Gastroesophageal sphincter (tissue), 3 donors: Measurements from ENCODE around the gene CLCNKA.

Experiments used
- EP300 ChIP-seq: sonication (generic); formaldehyde crosslinking; IDR thresholded peaks from one replicate; pipeline ENCODE4 v1.6.1; 2017; ENCODE audit warnings: antibody characterized with exemption, mild to moderate bottlenecking
- POLR2A ChIP-seq, 2 donors: fragments of 450-650 bp; IDR thresholded peaks; one replicate each; pipeline ENCODE4 v1.6.1; 2017; ENCODE audit warnings: antibody characterized with exemption in 2 of 2, mild to moderate bottlenecking in 2 of 2, moderate library complexity in 1 of 2
- POLR2AphosphoS5 ChIP-seq: sonication (generic); formaldehyde crosslinking; IDR thresholded peaks from one replicate; pipeline ENCODE4 v1.6.1; 2017; ENCODE audit warnings: antibody characterized with exemption
- TF ChIP-seq, protein P1 (sequence below), 4 experiments: fragments of 200-600 bp in 2 of 4; fragments of 450-650 bp in 2 of 4; sonication (generic) in 1 of 4; IDR thresholded peaks; one replicate each; pipeline ENCODE4 v1.5.1; 2017 to 2019; ENCODE audit warnings: antibody characterized with exemption in 4 of 4, mild to moderate bottlenecking in 2 of 4, moderate library complexity in 2 of 4

DNA sequence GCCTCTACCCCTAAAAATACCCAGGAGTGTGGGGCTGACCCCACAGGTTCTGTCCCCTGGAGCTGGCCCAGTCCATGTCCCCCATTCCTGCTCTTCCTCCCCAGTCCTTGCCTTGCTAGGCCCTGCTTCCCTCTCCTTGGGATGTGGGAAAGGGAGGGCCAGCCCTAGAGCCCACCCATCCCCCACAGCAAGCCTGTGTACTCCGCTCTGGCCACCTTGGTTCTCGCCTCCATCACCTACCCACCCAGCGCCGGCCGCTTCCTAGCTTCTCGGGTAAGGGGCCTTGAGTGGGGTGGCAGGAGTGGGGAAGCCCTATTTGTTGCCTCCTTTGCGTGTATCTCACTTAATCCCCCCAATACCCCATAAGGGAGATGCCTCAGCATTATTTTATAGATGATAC lies 28.5 kb downstream of the CLCNKA start:
- TF ChIP-seq EP300 (no peak), POLR2A (IDR thresholded peaks at IDR 0.05) (no peak), POLR2AphosphoS5 (no peak)
- TF ChIP-seq, protein P1, sequence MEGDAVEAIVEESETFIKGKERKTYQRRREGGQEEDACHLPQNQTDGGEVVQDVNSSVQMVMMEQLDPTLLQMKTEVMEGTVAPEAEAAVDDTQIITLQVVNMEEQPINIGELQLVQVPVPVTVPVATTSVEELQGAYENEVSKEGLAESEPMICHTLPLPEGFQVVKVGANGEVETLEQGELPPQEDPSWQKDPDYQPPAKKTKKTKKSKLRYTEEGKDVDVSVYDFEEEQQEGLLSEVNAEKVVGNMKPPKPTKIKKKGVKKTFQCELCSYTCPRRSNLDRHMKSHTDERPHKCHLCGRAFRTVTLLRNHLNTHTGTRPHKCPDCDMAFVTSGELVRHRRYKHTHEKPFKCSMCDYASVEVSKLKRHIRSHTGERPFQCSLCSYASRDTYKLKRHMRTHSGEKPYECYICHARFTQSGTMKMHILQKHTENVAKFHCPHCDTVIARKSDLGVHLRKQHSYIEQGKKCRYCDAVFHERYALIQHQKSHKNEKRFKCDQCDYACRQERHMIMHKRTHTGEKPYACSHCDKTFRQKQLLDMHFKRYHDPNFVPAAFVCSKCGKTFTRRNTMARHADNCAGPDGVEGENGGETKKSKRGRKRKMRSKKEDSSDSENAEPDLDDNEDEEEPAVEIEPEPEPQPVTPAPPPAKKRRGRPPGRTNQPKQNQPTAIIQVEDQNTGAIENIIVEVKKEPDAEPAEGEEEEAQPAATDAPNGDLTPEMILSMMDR (IDR thresholded peaks at IDR 0.05) = no peak
